Ecto neural progenitor cell (in vitro differentiated cells): ENCODE measurements around the gene TCF12.

Experiments used
- DNase-seq: peaks from one replicate; pipeline ENCODE4 v3.0.0-alpha.2; 2018; ENCODE audit warnings: low spot score

The TCF12 gene

DNA sequence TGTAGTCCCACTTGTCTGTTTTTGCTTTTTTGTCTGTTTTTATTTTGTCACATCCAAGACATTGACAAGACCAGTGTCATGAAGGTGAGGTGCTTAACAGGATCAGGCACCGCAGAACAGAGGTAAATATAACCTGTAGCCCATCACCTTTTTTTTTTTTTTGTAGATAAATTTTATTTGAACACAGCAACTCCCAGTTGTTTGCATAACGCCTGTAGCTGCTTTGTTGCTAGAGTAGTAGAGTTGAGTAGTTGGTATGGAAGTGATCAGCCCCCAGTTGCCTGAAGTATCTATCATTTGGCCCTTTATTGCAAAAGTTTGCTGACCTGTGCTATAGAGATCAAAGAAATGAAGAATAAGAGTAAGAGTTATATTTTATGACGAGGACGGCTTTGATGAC, 135.0 kb downstream of the TCF12 start:
- DNase-seq: no peak

GRCh38 chr15:57054204-57054750, 135.8 kb downstream of the TCF12 start:
- no peak for DNase-seq

- DNase-seq: no peak
Measured at GRCh38 chr15:57056357-57056756, 137.9 kb downstream of the TCF12 start.

DNA sequence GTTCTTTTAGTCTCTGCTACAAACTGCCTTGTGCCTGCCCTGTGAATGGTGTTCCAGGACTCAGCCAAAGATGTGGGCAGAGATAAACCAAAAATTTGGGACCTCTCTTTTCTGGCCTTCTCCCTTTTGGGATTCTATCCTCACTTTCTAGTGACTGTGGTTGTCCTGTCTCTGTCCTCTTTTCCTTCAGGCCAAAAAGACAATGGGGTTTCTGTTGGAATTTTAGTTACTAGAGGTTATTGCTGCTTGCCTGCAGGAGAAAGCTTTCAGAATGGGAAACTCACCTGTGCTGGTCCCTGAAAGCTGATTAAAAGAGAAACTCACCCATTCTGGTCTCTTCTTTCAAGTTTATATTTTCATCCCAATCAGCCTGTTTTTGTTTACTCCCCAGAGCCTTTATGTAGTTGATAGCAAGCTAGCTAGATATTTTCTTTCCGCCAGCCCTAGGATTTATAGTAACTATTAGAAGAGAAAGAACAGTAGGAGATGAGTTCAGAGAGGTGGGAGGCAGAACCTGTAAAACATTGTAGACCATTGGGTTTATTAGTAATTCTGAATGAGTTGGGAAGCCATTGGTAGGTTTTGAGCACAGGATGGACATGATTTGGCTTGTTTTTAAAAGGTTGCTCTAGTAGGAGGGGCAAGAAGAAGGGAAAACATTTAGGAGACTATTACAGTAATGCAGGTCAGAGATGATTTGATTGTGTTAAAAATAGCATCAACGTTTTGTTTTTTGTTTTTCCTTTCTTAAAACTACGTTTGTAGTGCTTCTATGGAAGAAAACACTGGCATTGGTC, 138.9 kb downstream of the TCF12 start:
- DNase-seq: no peak

DNA sequence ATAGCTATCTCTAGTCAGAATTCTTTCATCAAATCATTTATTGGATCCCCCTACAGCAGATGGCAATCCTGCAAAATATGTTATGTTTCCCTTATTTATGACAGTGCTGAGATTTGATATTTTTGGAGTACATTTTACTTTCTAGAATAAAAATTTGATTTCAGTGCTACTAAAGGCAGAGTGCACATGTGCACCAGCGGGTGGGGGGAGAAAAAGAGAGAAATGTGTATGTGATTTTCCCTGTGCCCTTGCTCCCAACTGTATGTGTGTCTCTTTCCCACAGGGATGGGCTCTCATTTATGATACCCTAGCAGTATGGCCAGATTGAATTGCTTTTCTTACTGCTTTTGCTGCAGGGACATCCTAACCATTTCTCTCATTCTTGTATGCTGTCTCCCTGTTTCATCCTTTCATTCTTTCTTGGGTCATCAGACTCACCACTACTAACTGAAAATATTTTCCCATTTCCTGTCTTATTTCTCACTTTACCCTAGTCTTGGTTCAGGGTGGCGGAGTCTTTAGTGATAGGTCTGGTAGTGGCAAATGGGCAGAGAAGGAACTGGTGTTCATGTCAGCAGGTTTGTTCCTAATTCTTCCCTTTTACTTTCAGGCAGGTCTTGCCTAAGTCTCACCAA, 140.7 kb downstream of the TCF12 start:
- no peak for DNase-seq

DNA sequence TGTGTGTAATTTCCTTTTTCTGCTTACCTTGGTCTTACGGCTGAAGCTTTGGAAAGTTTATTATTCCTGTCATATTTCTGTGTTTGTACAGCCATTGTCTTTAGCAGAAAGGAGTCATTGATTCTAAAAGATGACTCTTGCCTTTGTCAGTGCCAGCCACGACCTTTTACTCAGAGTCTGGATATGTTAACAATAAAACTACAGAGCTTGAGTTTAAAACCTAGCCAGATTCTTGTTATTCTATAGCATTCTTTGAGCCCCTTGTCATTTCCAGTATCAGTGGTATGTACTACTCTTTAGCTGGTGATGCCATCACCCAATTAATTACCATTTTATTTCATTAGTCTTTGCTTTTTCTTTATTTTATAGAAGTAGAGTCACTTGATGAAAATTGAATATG, 142.4 kb downstream of the TCF12 start:
- DNase-seq: no peak

- DNase-seq: no peak
Measured at GRCh38 chr15:57061281-57061680, 142.8 kb downstream of the TCF12 start.

GRCh38 chr15:57061696-57062095, 143.3 kb downstream of the TCF12 start:
- no peak for DNase-seq

DNA sequence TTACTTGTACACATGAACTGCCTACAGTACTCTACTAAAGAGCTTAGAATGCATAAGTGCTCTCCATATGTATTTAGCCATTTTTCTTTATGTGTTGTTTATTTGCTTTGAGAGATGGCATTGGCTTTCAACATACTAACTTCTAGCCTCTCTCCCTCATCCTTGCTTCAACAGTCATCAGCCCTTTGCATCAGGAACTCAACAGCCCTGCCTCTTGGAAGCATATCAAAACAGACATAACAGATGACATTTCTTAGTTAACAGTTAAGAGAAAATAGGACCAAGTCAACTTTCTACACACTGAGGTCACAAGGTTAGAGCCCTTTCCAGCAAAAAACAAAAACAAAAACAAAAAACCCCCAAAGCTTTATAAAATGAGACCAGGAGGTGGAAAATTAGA, 145.6 kb downstream of the TCF12 start:
- DNase-seq: no peak

DNA sequence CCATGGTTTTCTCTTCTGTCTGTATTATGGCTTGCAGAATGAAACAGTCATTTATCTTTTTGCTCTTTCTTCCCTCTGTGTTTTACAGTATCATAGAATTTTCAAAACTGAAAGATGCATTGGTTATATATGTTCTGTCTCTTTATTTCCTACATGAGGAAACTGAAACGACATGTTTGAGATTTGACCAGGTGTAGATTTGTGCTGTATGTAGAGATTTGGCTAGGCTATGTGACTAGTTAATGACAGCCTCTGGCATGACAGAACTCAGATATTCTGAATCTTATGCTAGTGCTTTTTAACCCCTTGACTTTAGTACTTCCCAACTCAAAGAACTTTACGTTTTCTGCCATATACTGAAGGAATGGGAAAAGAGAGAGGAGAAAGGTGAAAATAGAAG, 151.0 kb downstream of the TCF12 start:
- DNase-seq: no peak

- DNase-seq: no peak
Measured at GRCh38 chr15:57070674-57071073, 152.2 kb downstream of the TCF12 start.

DNA sequence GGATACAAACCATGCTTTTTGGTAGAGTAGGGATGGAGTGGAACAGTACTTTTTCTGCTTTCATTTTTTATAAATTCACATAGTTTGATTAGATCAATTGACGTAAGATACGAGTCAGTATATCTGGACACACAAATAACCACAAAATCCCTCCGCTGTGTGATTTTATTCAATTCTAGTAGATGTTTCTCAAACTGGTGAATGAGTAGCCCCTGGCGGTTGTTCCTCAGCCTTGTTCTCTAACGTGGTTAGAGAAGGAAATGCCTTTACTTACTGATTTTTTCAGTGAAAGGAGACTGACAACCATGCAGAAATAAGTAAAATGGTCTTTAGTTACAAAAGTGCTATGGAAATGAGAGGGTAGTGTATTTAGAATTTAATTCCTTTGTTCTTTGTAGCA, 161.0 kb downstream of the TCF12 start:
- no peak for DNase-seq

GRCh38 chr15:57079931-57080620, 161.6 kb downstream of the TCF12 start:
- no peak for DNase-seq

GRCh38 chr15:57082054-57082728, 163.7 kb downstream of the TCF12 start:
- DNase-seq: no peak

GRCh38 chr15:57084192-57084591, 165.7 kb downstream of the TCF12 start:
- no peak for DNase-seq

GRCh38 chr15:57085267-57085666, 166.8 kb downstream of the TCF12 start:
- no peak for DNase-seq

DNA sequence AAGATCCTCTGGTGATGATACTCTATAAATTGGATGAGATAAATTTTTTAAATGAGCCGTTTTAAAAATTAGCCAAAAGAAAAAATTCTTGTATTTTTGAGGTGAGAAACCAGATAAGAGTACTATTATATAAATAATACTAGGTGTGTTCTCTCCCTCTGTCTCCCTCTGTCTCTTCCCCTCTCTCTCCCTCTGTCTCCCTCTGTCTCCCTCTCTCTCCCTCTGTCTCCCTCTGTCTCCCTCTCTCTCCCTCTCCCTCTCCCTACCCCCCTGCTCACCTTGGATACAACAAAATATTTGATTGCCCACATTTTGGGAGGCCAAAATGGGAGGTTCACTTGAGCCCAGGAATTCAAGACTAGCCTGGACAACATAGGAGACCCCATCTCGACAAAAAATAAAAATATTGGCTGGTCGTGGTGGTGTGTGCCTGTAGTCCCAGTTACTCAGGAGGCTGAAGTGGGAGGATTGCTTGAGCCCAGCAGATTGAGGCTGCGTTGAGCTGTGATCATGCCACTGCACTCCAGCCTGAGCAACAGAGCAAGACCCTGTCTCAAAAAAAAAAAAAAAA, 168.5 kb downstream of the TCF12 start:
- no peak for DNase-seq

- no peak for DNase-seq
Measured at GRCh38 chr15:57089815-57090495, 171.5 kb downstream of the TCF12 start.

GRCh38 chr15:57090496-57090859, 172.0 kb downstream of the TCF12 start:
- DNase-seq: no peak

- no peak for DNase-seq
Measured at GRCh38 chr15:57091636-57092035, 173.2 kb downstream of the TCF12 start.

GRCh38 chr15:57092252-57092651, 173.8 kb downstream of the TCF12 start:
- DNase-seq: no peak
